Adipocyte (in vitro differentiated cells): ENCODE measurements around the gene KIF17.
A peak's percentile ranks its signal among the peaks of the same experiment; 100 is the strongest.

Source experiments
- DNase-seq: peaks from one replicate; pipeline ENCODE4 v3.0.0-alpha.2; 2015; ENCODE audit warnings: low read depth
- H3K27me3 ChIP-seq: replicated peaks from 2 replicates; pipeline ENCODE4 v1.7.0; 2013; ENCODE audit warnings: mild to moderate bottlenecking, low read length, moderate library complexity; ENCODE audit not compliant: control insufficient read depth, insufficient read depth
- H3K36me3 ChIP-seq: 2 replicates; pipeline ENCODE4 v1.7.0; 2013; ENCODE audit warnings: low read length, mild to moderate bottlenecking, moderate library complexity; ENCODE audit not compliant: control insufficient read depth, insufficient read depth, severe bottlenecking
- H3K4me1 ChIP-seq: 2 replicates; pipeline ENCODE4 v1.7.0; 2013; ENCODE audit warnings: mild to moderate bottlenecking, low read length, moderate library complexity; ENCODE audit not compliant: control insufficient read depth, insufficient read depth
- H3K4me3 ChIP-seq: 2 replicates; pipeline ENCODE4 v1.7.0; 2013; ENCODE audit warnings: mild to moderate bottlenecking, low read length, moderate library complexity
- H3K9ac ChIP-seq: 2 replicates; pipeline ENCODE4 v1.7.0; 2013; ENCODE audit warnings: mild to moderate bottlenecking, low read length, moderate library complexity
- H3K9me3 ChIP-seq: 2 replicates; pipeline ENCODE4 v1.7.0; 2013; ENCODE audit warnings: mild to moderate bottlenecking, low read length, moderate library complexity; ENCODE audit not compliant: control insufficient read depth

The KIF17 gene

GRCh38 chr1:20705203-20705755, 12.5 kb downstream of the KIF17 start:
- H3K4me1 ChIP-seq = no peaks in the 10 kb centered on the region
- no peak overlapping the region for H3K4me3 ChIP-seq
- no peaks in the 10 kb centered on the region for H3K27me3 ChIP-seq
- no peaks in the 10 kb centered on the region for H3K9me3 ChIP-seq
- no peaks in the 10 kb centered on the region for H3K36me3 ChIP-seq
- no peak overlapping the region for H3K9ac ChIP-seq
- no peak for DNase-seq

DNA sequence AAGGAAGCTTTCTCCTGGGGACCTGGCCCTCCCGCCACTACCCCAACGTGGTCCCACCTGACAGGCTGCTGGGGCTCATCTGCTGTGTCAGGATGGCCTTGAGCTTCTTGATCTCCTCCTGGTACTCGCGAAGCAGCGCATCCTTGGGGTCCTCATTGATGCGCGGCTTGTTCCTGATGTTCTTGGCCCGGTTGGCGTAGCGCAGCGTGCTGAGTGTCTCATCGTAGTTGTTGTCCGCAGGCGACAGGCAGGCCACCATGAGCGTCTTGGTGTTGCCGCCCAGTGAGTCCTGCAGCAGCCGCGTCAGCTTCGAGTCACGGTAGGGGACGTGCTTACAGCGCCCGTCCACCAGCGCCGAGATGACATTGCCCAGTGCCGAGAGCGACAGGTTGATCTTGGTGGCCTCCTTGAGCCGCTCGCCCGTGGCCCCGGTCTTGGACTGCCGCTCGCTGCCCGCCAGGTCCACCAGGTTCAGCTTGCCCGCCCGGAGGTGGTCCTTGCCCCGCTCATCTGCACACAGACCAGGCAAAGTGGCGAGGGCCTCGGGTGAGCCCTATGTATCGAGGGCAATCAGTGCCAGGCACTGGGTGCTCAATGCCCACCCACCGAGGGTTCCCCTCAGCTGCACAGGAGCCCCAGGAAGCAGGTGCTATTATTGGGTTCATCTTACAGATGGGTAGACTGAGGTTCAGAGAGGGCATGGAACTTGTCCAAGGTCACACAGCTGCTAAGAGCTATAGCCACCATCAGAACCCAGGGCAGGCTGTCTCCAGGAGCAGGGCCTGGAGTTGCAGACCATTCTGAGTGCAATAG, 13.2 kb downstream of the KIF17 start:
- Histone ChIP-seq H3K27me3 (no peaks in the 10 kb centered on the region), H3K4me1 (no peaks in the 10 kb centered on the region), H3K4me3 (no peak overlapping the region), H3K9me3 (no peaks in the 10 kb centered on the region), H3K9ac (no peak overlapping the region), H3K36me3 (no peaks in the 10 kb centered on the region)
- no peak for DNase-seq

DNA sequence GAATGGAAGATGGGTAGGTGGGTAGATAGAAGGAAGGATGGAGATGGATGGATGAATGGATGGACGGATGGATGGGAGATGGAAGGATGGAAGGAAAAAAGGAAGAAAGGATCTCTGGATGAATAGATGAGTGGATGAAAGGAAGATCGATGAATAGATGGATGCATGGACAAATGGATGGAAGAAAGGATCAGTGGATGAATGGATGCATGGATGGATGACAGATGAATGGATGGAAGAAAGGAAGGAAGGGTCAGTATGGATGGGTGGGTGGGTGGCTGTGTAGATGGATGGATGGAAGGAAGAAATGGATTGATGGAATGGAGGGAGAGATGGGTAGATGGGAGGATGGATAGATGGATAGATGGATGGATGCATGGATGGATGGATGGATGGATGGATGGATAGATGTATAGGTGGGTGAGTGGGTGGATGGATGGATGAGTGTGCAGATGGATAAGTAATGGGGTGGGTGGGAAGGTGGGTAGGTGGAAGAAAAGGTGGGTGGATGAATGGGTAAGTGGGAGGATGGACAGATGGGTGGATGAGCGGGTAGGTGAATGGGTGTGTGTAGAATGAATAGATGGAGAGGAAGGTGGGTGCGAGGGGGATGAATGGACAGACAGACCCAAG, 14.6 kb downstream of the KIF17 start:
- Histone ChIP-seq H3K4me1 (peaks cover 5% of the 10 kb centered on the region), H3K36me3 (no peaks in the 10 kb centered on the region), H3K9me3 (no peaks in the 10 kb centered on the region), H3K4me3 (no peak overlapping the region), H3K9ac (no peak overlapping the region), H3K27me3 (no peaks in the 10 kb centered on the region)
- no peak for DNase-seq

GRCh38 chr1:20702416-20702815, 15.4 kb downstream of the KIF17 start:
- no peak overlapping the region for H3K4me3 ChIP-seq
- H3K9me3 ChIP-seq = no peaks in the 10 kb centered on the region
- DNase-seq = peak; percentile 26
- H3K9ac ChIP-seq = no peak overlapping the region
- peaks cover 8% of the 10 kb centered on the region for H3K4me1 ChIP-seq
- no peaks in the 10 kb centered on the region for H3K36me3 ChIP-seq
- no peaks in the 10 kb centered on the region for H3K27me3 ChIP-seq

DNA sequence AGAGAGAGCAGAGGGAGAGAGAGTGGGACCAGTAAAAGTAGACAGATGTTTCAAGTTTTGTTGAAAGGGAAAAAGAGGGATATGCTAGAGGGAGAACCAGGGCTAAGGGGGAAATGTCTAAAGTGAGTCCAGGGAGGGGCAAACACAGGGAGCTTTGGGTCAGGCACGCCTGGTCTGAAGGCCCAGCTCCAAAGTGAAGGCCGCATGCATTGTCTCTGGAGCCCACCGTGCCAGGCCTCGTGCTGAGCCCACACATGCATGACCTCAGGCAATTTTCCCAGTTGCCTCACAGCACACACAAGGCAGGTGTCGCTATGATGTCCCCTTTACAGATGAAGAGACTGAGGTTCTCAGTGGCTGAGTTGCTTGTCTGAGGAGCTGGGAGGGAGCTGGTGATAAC, 16.0 kb downstream of the KIF17 start:
- no peaks in the 10 kb centered on the region for H3K9me3 ChIP-seq
- no peak overlapping the region for H3K9ac ChIP-seq
- H3K27me3 ChIP-seq = no peaks in the 10 kb centered on the region
- H3K4me1 ChIP-seq = peaks cover 14% of the 10 kb centered on the region
- H3K4me3 ChIP-seq = no peak overlapping the region
- no peaks in the 10 kb centered on the region for H3K36me3 ChIP-seq
- no peak for DNase-seq

GRCh38 chr1:20701446-20701845, 16.4 kb downstream of the KIF17 start:
- Histone ChIP-seq H3K4me1 (peaks cover 14% of the 10 kb centered on the region), H3K4me3 (no peak overlapping the region), H3K9ac (no peak overlapping the region), H3K9me3 (no peaks in the 10 kb centered on the region), H3K36me3 (no peaks in the 10 kb centered on the region), H3K27me3 (no peaks in the 10 kb centered on the region)
- DNase-seq = no peak

DNA sequence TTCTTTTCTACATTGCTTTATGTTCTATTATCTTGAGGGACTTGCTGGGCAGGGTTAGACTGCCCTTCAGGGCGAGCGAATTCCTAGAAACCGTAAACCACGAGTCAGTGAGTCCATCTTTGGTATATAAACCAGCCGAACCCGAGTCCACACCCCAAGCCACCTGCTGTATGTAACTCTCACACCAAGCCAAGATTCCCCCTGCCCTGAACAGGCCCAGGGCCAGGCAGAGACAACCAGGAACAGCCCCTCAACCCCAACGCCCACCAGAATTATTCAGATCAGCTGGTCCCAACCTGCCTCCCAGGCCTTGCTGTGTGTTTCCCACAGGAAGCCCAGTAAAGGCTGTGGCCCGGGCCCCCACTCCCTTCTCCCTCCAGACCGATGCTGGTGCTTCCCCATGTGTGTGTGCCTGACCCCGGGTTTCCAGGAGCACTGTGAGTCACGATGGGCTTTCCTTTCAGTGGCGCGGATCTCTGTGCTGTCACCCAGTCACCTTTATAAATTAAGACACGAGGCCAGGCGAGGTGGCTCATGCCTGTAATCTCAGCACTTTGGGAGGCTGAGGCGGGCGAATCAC, 17.1 kb downstream of the KIF17 start:
- H3K9ac ChIP-seq = no peak overlapping the region
- H3K4me1 ChIP-seq = peaks cover 14% of the 10 kb centered on the region
- H3K9me3 ChIP-seq = no peaks in the 10 kb centered on the region
- DNase-seq = no peak
- peaks cover 2% of the 10 kb centered on the region for H3K27me3 ChIP-seq
- H3K36me3 ChIP-seq = no peaks in the 10 kb centered on the region
- H3K4me3 ChIP-seq = no peak overlapping the region

- Histone ChIP-seq H3K4me3 (no peak overlapping the region), H3K4me1 (peaks cover 14% of the 10 kb centered on the region), H3K9me3 (no peaks in the 10 kb centered on the region), H3K9ac (no peak overlapping the region), H3K27me3 (peaks cover 5% of the 10 kb centered on the region), H3K36me3 (no peaks in the 10 kb centered on the region)
- DNase-seq = no peak
These were observed 18.2 kb downstream of the KIF17 start for GRCh38 chr1:20699558-20699957.

DNA sequence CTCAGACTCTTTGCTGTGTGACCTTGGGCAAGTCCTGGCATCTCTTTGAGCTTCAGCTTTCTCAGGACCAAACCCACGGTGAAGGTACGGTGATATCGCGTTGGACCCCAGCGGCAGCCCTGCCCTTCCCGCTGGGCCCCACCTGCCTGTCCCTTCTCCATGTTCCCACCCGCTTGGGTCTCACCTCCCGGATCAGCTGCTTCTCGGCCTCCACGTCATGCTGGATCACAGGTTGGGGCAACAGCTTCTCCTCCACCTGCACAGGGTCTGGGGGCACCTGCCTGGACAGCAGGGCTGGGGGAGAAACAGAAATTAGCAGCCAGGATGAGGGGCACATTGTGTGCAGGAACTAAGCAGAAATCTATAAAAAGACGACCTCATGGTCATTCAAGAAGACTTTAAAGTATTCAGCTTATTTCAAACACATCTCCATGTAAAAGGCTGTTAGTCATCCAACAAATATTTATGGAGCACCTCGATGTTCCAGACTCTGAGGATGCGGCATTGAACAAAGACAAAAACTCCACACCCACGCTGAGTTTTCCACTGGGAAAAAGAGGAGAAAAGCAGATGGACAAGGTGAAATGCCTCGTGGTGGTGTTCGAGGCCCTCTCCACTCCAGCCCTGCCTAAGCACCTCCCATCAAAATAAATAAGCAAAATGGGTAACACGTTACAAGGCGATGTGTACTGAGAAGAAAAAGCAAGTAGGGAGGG, 19.5 kb downstream of the KIF17 start:
- peaks cover 14% of the 10 kb centered on the region for H3K4me1 ChIP-seq
- no peaks in the 10 kb centered on the region for H3K9me3 ChIP-seq
- H3K9ac ChIP-seq = no peak overlapping the region
- DNase-seq = peak; percentile 37
- H3K27me3 ChIP-seq = peaks cover 9% of the 10 kb centered on the region
- no peaks in the 10 kb centered on the region for H3K36me3 ChIP-seq
- no peak overlapping the region for H3K4me3 ChIP-seq

- no peaks in the 10 kb centered on the region for H3K9me3 ChIP-seq
- peaks cover 9% of the 10 kb centered on the region for H3K27me3 ChIP-seq
- H3K9ac ChIP-seq = peak overlapping the region; percentile 91
- H3K36me3 ChIP-seq = no peaks in the 10 kb centered on the region
- peaks cover 14% of the 10 kb centered on the region for H3K4me1 ChIP-seq
- no peak overlapping the region for H3K4me3 ChIP-seq
- DNase-seq = no peak
These were observed 20.2 kb downstream of the KIF17 start for GRCh38 chr1:20697563-20697962.
